K562 (cell line): Measurements from ENCODE around the gene MVD. TPM values are rescaled to one million over a fixed set of nuclear protein-coding genes. Genes with fewer than 3 reads are reported as not detected.
A peak's percentile ranks its signal among the peaks of the same experiment; 100 is the strongest.

ENCODE experiments used
- ATAC-seq: fragments of 200-7000 bp; cut with Tn5 transposase; 3 replicates; pipeline ENCODE4 v1.9.1; 2020; ENCODE audit warnings: moderate library complexity
- BruUV-seq: library from RNA; stranded (reverse); fragments of 400-500 nt; replicated peaks from 2 replicates; lab custom pipeline; 2021; lab: Mats Ljungman, UMichigan
- CTCF ChIA-PET: fragments of 300-600 bp; formaldehyde crosslinking; extraction: SDS; loops from one replicate; lab custom pipeline; 2021; ENCODE audit warnings: low intra/inter-chr PET ratio; lab: Yijun Ruan, JAX
- POLR2A ChIA-PET: fragments of 300-600, 350-650 bp; sonication (Branson Sonifier 250); formaldehyde crosslinking; extraction: SDS; loops from one replicate; lab custom pipeline; 2021; ENCODE audit warnings: antibody characterized with exemption, inconsistent platforms; lab: Yijun Ruan, JAX
- DNase-seq, 4 experiments: peaks; one replicate each; pipeline versions ENCODE4 v3.0.0 to v3.0.0-alpha.2; 2011 to 2018; ENCODE audit warnings: low spot score in 3 of 4, mixed read lengths in 3 of 4; ENCODE audit errors: extremely low read depth in 1 of 4
- FAIRE-seq: peaks from 2 replicates; lab custom pipeline; 2011; peaks lifted over from hg19 to GRCh38; lab: Jason Lieb, UNC
- H2AFZ ChIP-seq: 2 replicates; pipeline ENCODE4 v1.6.0; 2011; ENCODE audit warnings: low read depth, low read length, control low read depth, inconsistent platforms
- H3K27ac ChIP-seq: fragments of 200-600 bp; 3 replicates; pipeline ENCODE4 v1.8.0; 2011; ENCODE audit warnings: low read depth, mild to moderate bottlenecking, control low read depth, inconsistent platforms, low read length, moderate library complexity, mixed read lengths; ENCODE audit errors: extremely low read depth
- H3K27me3 ChIP-seq, 2 experiments: fragments of 300-600 bp in 1 of 2; 2 replicates in 1 of 2; 3 replicates in 1 of 2; pipeline versions ENCODE4 v1.6.0 to v1.8.0; 2011; ENCODE audit warnings: inconsistent platforms in 2 of 2, low read length in 2 of 2, mild to moderate bottlenecking in 1 of 2, mixed read lengths in 1 of 2, moderate library complexity in 1 of 2; ENCODE audit not compliant: control insufficient read depth in 2 of 2, insufficient read depth in 2 of 2
- H3K36me3 ChIP-seq: fragments of 300-600 bp; 3 replicates; pipeline ENCODE4 v1.8.0; 2011; ENCODE audit warnings: mild to moderate bottlenecking, low read length, inconsistent platforms; ENCODE audit not compliant: control insufficient read depth, insufficient read depth
- H3K4me1 ChIP-seq, 2 experiments: fragments of 200-600 bp in 1 of 2; replicated peaks in 1 of 2; 2 replicates in 1 of 2; 3 replicates in 1 of 2; pipeline versions ENCODE4 v1.5.1 to v1.8.0; 2011; ENCODE audit warnings: inconsistent platforms in 2 of 2, low read length in 2 of 2, mild to moderate bottlenecking in 1 of 2, mixed read lengths in 1 of 2, moderate library complexity in 1 of 2; ENCODE audit not compliant: control insufficient read depth in 2 of 2, insufficient read depth in 2 of 2
- H3K4me2 ChIP-seq: 2 replicates; pipeline ENCODE4 v1.6.1; 2011; ENCODE audit warnings: low read length, control low read depth, inconsistent platforms, mixed read lengths; ENCODE audit not compliant: insufficient read depth
- H3K4me3 ChIP-seq: fragments of 200-600 bp; sonication (generic), shearing (Covaris generic); 2 replicates; pipeline ENCODE4 v1.5.1; 2016; ENCODE audit warnings: control low read depth, inconsistent platforms
- H3K79me2 ChIP-seq: fragments of 200-600 bp; 3 replicates; pipeline ENCODE4 v1.8.0; 2011; ENCODE audit warnings: low read length, inconsistent platforms; ENCODE audit not compliant: control insufficient read depth, insufficient read depth
- H3K9ac ChIP-seq, 2 experiments: 2 replicates each; pipeline versions ENCODE4 v1.6.0 to v1.6.1; 2011; ENCODE audit warnings: low read depth in 2 of 2, low read length in 2 of 2, control low read depth in 1 of 2, inconsistent platforms in 1 of 2, mild to moderate bottlenecking in 1 of 2, mixed read lengths in 1 of 2; ENCODE audit not compliant: insufficient read depth in 1 of 2
- H3K9me1 ChIP-seq: one replicate; pipeline ENCODE4 v1.6.0; 2011; ENCODE audit warnings: inconsistent platforms, mild to moderate bottlenecking, low read length, moderate library complexity; ENCODE audit not compliant: control insufficient read depth, insufficient read depth
- H3K9me3 ChIP-seq: replicated peaks from 2 replicates; pipeline ENCODE4 v1.5.1; 2011; ENCODE audit warnings: low read depth, low read length, inconsistent platforms; ENCODE audit not compliant: control insufficient read depth, insufficient read depth
- H4K20me1 ChIP-seq: replicated peaks from 2 replicates; pipeline ENCODE4 v1.6.1; 2011; ENCODE audit warnings: low read length, inconsistent platforms, mixed read lengths; ENCODE audit not compliant: control insufficient read depth, insufficient read depth
- ATF1 ChIP-seq, 2 experiments: fragments of 450-650 bp in 1 of 2; IDR thresholded peaks; 2 replicates each; pipeline ENCODE4 v1.6.1; 2016; ENCODE audit warnings: missing compliant biosample characterization in 1 of 2, missing genetic modification characterization in 1 of 2
- CCNT2 ChIP-seq: IDR thresholded peaks from 2 replicates; pipeline ENCODE4 v1.6.1; 2011; ENCODE audit warnings: borderline replicate concordance, low read depth, mild to moderate bottlenecking, moderate library complexity, mixed read lengths, low read length; ENCODE audit not compliant: insufficient read length; ENCODE audit errors: extremely low read depth
- DMBX1 ChIP-seq: fragments of 250-450 bp; sonication (Bioruptor Pico); IDR thresholded peaks from 2 replicates; pipeline ENCODE4 v1.8.0; 2022; ENCODE audit warnings: inconsistent platforms, mild to moderate bottlenecking, moderate library complexity, borderline replicate concordance
- LCOR ChIP-seq: sonication (generic); formaldehyde crosslinking; IDR thresholded peaks from 2 replicates; pipeline ENCODE4 v1.8.0; 2022; ENCODE audit warnings: mild to moderate bottlenecking, missing genetic modification reagents
- MED1 ChIP-seq: sonication (generic); formaldehyde crosslinking; IDR thresholded peaks from 2 replicates; pipeline ENCODE4 v1.8.1; 2023; ENCODE audit warnings: missing genetic modification reagents, borderline replicate concordance
- OTX1 ChIP-seq: fragments of 450-650 bp; formaldehyde crosslinking; IDR thresholded peaks from 2 replicates; pipeline ENCODE4 v1.4.0; 2022; ENCODE audit warnings: mild to moderate bottlenecking
- PCBP1 ChIP-seq: fragments of 200-400 bp; formaldehyde crosslinking; IDR thresholded peaks from 2 replicates; pipeline ENCODE4 v1.6.1; 2018; ENCODE audit warnings: mild to moderate bottlenecking, low read depth, low read length; ENCODE audit not compliant: poor library complexity, severe bottlenecking
- TGIF2 ChIP-seq: sonication (generic); formaldehyde crosslinking; IDR thresholded peaks from 2 replicates; pipeline ENCODE4 v1.8.1; 2022; ENCODE audit warnings: mild to moderate bottlenecking, missing genetic modification reagents, moderate library complexity
- TOE1 ChIP-seq, 2 experiments: fragments of 450-650 bp in 1 of 2; sonication (generic) in 1 of 2; formaldehyde crosslinking in 1 of 2; IDR thresholded peaks; 2 replicates each; pipeline versions ENCODE4 v1.7.1 to v1.8.0; 2016 to 2022; ENCODE audit warnings: borderline replicate concordance in 2 of 2, mild to moderate bottlenecking in 2 of 2, antibody characterized with exemption in 1 of 2, inconsistent platforms in 1 of 2, low read depth in 1 of 2, missing genetic modification reagents in 1 of 2, moderate library complexity in 1 of 2
- ZBTB1 ChIP-seq: sonication (generic); formaldehyde crosslinking; IDR thresholded peaks from 2 replicates; pipeline ENCODE4 v1.8.1; 2023; ENCODE audit warnings: missing genetic modification reagents, low read depth, mild to moderate bottlenecking, borderline replicate concordance
- ZBTB7A ChIP-seq: IDR thresholded peaks from 2 replicates; pipeline ENCODE4 v1.6.1; 2011; ENCODE audit warnings: low read depth, mild to moderate bottlenecking, low read length, moderate library complexity, borderline replicate concordance; ENCODE audit not compliant: control insufficient read depth
- ZFP36 ChIP-seq: fragments of 150-350 bp; IDR thresholded peaks from 2 replicates; pipeline ENCODE4 v1.6.1; 2018; ENCODE audit warnings: low read length, low read depth; ENCODE audit not compliant: partially characterized antibody
- ZNF282 ChIP-seq: sonication (generic); formaldehyde crosslinking; IDR thresholded peaks from 2 replicates; pipeline ENCODE4 v1.8.1; 2023; ENCODE audit warnings: missing genetic modification reagents
- ZNF780A ChIP-seq: fragments of 250-450 bp; sonication (Bioruptor Pico); IDR thresholded peaks from 2 replicates; pipeline ENCODE4 v1.5.0; 2021; ENCODE audit warnings: mild to moderate bottlenecking
- WGBS: fragments of 100-300 bp; shearing (Covaris generic); methylation state at CpG from one replicate; pipeline ENCODE4 v1.1.6; 2016; ENCODE audit warnings: low coverage, mixed read lengths; ENCODE audit not compliant: insufficient coverage; ENCODE audit errors: missing lambda C conversion rate; 5-methylcytosine and 5-hydroxymethylcytosine counted together
- in situ Hi-C: fragments of 300-500 bp; cut with MboI; formaldehyde crosslinking; loops from 4 replicates; pipeline ENCODE4 v1.15.0; 2018; ENCODE audit warnings: inconsistent platforms, mixed read lengths
- intact Hi-C: fragments of 100-400 bp; cut with micrococcal nuclease; formaldehyde crosslinking; loops from 2 replicates; pipeline ENCODE4 v1.14.2; 2022
- polyA plus RNA-seq, 8 experiments: library from polyadenylated mRNA; depleted of rRNA in 4 of 8; stranded (reverse) in 5 of 8; unstranded in 3 of 8; fragments of >200 nt; fragmentation: Nextera tagmentation in 2 of 8; fragmentation: Illumina TruSeq in 1 of 8; extraction: Ambion mirVana in 2 of 8; extraction: Trizol in 1 of 8; gene quantifications; 2 replicates each; pipeline versions ENCODE4 v1.2.1 to v1.2.3, GENCODE V29; 2011 to 2014; ENCODE audit warnings: inconsistent platforms in 1 of 8, missing spikeins in 1 of 8
- total RNA-seq, 7 experiments: library from RNA; depleted of rRNA in 6 of 7; stranded (reverse); fragments of >200 nt in 6 of 7; fragmentation: Illumina TruSeq in 2 of 7; extraction: Trizol in 2 of 7; gene quantifications; 2 replicates each; pipeline versions ENCODE4 v1.2.1 to v1.2.3, GENCODE V29; 2011 to 2021; ENCODE audit warnings: low replicate concordance in 1 of 7
- TF ChIP-seq, protein P1 (sequence below): sonication (generic); formaldehyde crosslinking; IDR thresholded peaks from 2 replicates; pipeline ENCODE4 v1.9.0; 2022; ENCODE audit warnings: mild to moderate bottlenecking, missing genetic modification reagents

MVD gene
- total and polyA plus RNA-seq, 9 of the 15 experiments (the other 6 are each of a cell fraction or from before 2014, with no cell fraction given) = 12.2 to 141 (median 45.3) TPM

DNA sequence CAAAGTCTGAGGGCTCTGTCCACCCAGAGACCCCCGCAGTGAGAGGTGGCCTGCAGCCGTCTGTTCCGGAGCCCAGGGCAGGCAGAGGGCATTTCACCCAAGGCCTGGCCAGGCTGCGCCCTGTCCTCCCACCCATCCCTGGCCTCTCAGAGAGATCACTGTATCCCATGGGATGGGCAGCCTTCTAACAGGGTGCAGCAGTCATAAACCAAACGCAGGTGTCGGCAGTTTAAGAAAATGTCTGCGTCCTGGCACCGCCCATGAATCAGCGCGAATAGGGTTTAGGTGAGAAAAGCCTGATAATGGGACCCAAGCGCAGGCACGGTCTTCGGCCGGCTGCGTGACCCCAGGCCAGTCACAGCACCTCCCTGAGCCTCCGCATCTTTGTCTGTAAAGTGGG is 17.4 kb downstream of the MVD start:
- Histone ChIP-seq H3K27ac (no peak overlapping the region), H3K9me1 (no peaks in the 10 kb centered on the region), H3K9me3 (no peaks in the 10 kb centered on the region), H3K79me2 (peaks cover 20% of the 10 kb centered on the region), H3K27me3 (peaks cover 0 to under 1% of the 10 kb centered on the region in 2 experiments; a peak in 2 of 5 replicates), H3K36me3 (peaks cover 38% of the 10 kb centered on the region; the same call in 2 of the 3 replicates), H3K9ac (no peak overlapping the region), H2AFZ (no peak overlapping the region), H3K4me3 (no peak overlapping the region), H3K4me1 (peaks cover 0 to 80% of the 10 kb centered on the region in 2 experiments; a peak in 3 of 5 replicates), H3K4me2 (no peak overlapping the region), H4K20me1 (peaks cover 5% of the 10 kb centered on the region; the same call in 1 of the 2 replicates)
- DNase-seq (no peak), ATAC-seq (no peak), FAIRE-seq (no peak)
- intact Hi-C loops (no loop called here), in situ Hi-C loops (no loop called here)
- CTCF ChIA-PET = no interaction called here
- TF ChIP-seq CCNT2 = no peak
- no peak for TF ChIP-seq TGIF2 (CRISPR knock-in tag)
- TF ChIP-seq ZBTB1 = no peak
- WGBS = 83% methylated on average over 16 of the region's 16 CpGs
- POLR2A ChIA-PET = no interaction called here
- BruUV-seq = no TSS peak

DNA sequence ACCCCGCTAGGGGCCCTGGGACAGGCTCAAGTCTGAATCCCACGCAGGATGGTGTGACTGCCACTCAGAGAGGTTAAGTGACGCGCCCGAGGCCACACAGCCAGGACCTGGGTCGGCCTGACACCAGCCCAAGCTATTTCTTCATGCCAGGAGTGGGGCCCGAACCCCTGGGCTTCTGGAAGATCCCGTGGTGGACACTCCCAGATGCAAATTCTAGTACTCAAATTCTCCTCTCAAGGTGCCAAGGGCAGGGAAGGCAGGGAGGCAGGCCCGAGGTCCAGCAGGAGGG is 19.3 kb downstream of the MVD start:
- Histone ChIP-seq H3K79me2 (peaks cover 5% of the 10 kb centered on the region; the same call in 1 of the 3 replicates), H3K9me3 (no peaks in the 10 kb centered on the region), H3K4me2 (no peak overlapping the region), H2AFZ (no peak overlapping the region), H3K9me1 (no peaks in the 10 kb centered on the region), H3K4me3 (no peak overlapping the region), H3K27ac (no peak overlapping the region), H3K9ac (0 out of 4 replicates have a peak overlapping the region, but pooled peaks of 1 of the 2 experiments have one; percentile 3), H3K27me3 (peaks cover 13 to 15% of the 10 kb centered on the region in 2 experiments; a peak in 3 of 5 replicates), H4K20me1 (peaks cover 5% of the 10 kb centered on the region; the same call in 1 of the 2 replicates), H3K36me3 (peaks cover 29% of the 10 kb centered on the region; the same call in 1 of the 3 replicates), H3K4me1 (peaks cover 0 to 83% of the 10 kb centered on the region in 2 experiments; a peak in 3 of 5 replicates)
- CTCF ChIA-PET = no interaction called here
- DNase-seq (no peak), ATAC-seq (no peak), FAIRE-seq (no peak)
- intact Hi-C loops = no loop called here
- BruUV-seq = no TSS peak
- 89% methylated on average over 8 of the region's 9 CpGs for WGBS
- POLR2A ChIA-PET = no interaction called here
- in situ Hi-C loops = no loop called here
- TF ChIP-seq TOE1 (IDR thresholded peaks at IDR 0.05; ENCODE audit: borderline replicate concordance) (no peak), TOE1 (CRISPR knock-in tag; IDR thresholded peaks at IDR 0.05; ENCODE audit: borderline replicate concordance, low read depth) (no peak), OTX1 (CRISPR knock-in tag) (no peak), ATF1 (CRISPR knock-in tag; IDR thresholded peaks at IDR 0.05) (no peak), ATF1 (tag; IDR thresholded peaks at IDR 0.05) (no peak), MED1 (CRISPR knock-in tag) (no peak), PCBP1 (no peak), LCOR (CRISPR knock-in tag) (no peak), ZNF780A (CRISPR knock-in tag) (no peak), ZNF282 (no peak), ZFP36 (peak; percentile 38), ZBTB7A (0 out of 2 replicates have a peak, but pooled peaks have one; percentile 3), DMBX1 (CRISPR knock-in tag) (no peak)
- TF ChIP-seq, protein P1, sequence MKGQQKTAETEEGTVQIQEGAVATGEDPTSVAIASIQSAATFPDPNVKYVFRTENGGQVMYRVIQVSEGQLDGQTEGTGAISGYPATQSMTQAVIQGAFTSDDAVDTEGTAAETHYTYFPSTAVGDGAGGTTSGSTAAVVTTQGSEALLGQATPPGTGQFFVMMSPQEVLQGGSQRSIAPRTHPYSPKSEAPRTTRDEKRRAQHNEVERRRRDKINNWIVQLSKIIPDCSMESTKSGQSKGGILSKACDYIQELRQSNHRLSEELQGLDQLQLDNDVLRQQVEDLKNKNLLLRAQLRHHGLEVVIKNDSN (CRISPR knock-in tag) = no peak
